ENCODE results near the gene DSCAML1.

DSCAML1 gene

DNA sequence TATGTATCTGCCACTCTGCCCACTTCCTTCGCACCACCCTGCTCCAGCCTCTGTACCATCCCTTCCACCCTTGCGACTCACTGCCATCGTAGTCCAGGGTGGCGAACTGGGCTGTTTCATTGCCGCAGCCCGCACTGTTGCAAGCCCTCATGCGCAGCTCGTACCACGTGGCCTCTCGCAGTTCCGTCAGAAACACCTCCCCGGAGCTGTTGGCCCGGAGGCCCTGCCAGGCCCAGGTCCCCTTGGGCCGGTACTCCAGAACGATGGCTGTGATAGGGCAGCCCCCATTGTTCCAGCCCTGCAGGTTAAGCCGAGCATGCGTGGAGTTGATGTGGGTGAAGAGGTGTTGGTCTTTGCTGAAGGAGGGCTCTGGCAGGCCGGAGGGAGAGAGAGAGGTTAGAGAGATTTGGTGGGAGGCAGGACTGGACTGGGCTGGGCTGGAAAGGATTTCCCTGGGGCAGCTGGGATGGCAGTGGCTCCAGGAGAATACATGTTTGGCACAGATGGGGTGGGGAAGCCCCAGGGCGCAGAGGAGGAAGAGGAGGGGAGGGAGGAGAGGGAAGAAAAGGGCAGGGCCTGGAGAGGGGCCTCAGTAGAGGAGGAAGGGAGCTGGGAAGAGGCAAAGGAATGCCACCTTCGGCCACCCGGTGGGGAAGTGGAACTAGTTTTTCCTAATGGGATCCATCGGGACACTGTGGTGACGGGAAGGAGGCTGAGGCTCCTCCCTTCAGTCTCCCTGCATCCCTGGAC lies 359.8 kb downstream of the DSCAML1 start:
- no peak for DNase-seq

DNA sequence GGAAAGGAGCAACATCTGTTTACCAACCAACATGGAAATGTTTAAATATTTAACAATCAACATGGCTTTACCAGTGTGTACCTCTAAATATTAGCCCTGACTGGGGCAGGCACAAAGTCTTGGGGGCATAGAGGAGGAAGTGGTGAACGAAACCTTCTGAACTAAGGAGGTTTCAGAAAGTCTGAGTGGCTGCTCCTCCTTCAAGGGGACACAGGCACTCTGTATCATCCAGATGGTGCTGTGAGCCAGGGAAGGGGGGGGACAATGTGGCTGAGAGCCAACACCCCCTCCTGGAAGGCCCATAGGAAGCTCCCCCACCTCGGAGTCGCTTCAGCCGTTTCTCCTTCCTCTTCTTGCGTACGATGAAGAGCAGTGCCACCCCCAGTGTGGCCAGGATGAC lies 361.7 kb downstream of the DSCAML1 start:
- no peak for DNase-seq

DNA sequence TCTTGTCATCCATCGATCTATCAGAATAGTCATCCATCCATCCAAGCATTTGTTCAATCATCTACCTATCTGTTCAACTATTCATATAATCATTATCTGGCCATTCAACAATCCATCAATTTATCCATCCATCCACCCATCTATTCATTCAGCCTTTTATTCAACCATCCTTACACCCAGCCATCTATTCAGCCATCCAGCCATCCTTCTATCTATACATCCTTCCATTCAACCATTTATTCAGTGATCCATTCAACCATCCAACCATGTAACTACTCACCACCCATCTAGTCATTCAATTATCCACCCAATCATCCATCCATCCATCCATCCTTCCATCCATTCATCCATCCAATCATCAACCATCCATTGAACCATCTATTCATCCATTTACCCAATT lies 362.5 kb downstream of the DSCAML1 start:
- no peak for DNase-seq

DNA sequence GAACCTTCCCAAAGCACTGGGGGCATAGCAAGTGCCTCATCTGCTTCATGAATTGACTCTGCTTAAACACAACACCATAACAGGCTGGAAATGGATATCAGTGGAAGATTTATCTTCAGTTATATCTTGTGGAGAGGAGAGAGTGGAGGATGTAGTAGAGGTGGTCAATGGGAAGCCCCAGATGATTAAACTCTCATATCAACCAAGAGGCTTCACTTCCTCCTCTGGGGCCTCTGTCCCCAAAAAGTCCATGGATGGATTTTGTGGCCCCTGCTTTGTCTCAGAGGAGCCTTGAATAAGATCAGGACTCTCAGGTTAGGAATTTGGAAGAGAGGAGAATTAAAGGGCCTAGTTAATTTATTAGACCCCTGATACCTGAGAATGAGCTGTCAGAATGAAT lies 363.3 kb downstream of the DSCAML1 start:
- no peak for DNase-seq

DNA sequence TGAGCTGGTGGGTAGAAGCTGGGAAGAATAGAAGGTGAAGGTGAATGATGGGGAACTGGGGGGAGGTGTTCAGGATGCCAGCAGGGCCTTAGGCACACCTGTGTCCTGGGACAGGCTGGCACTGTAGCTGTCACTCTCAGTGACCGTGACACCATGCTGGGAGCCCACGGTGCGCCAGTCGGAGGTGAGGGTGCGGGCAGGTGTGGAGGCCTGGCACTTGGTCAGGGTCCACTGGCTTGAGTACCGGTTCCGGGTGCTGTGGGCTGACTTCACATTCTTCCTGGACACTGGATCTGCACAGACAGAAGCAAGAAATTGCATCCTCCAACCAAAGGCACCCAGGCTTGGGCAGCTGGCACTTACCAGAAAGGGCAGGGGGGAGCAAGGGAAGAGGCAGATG lies 365.6 kb downstream of the DSCAML1 start:
- no peak for DNase-seq

DNA sequence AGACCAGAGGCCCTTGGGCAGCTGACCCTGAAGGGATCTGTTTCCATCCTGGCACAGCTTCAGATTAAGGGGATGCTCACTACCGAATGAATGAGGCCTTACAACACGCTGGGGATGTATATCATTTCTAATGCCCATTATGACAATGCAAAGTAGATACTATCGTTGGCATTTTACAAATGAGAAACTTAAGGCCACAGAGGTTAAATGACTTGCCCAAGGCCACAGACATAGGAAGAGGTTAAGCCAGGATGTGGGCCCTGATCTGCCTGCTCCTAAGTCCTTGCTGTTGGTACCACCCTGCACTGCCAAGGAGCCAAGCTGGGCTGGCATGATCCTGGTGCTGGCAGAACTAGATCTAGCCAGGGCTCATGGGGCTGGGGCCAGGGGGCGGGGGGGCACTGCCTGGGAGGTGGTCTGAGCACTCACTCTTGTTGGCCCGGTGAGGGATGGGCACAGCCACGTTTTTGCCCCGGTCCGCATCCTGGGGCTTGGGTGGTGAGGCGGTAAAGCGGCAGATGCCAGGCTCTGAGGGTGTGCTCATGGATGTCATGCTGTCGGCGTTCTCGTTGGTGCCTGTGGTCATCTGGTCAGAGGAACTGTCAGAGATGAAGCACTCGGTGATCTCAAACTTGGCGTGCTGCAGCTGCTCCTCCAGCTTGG lies 366.6 kb downstream of the DSCAML1 start:
- no peak for DNase-seq

DNA sequence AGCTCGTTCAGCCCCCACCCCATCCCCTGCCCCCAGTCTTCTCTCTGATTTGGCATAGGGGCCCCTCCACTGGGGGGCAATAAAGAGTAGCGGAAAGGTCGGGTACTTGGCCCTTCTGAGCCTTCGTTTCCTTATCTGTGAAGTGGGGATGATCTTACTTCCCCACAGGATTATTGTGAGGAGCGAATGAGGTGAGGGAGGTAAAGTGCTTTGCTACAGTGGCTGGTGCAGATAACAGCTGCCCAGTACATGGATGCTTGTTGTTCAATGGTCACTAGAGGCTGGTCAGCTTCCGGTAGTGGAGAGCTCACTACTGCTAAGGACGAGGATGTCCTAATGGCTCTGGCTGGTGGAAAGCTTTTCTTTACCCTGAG lies 368.2 kb downstream of the DSCAML1 start:
- DNase-seq: no peak

DNA sequence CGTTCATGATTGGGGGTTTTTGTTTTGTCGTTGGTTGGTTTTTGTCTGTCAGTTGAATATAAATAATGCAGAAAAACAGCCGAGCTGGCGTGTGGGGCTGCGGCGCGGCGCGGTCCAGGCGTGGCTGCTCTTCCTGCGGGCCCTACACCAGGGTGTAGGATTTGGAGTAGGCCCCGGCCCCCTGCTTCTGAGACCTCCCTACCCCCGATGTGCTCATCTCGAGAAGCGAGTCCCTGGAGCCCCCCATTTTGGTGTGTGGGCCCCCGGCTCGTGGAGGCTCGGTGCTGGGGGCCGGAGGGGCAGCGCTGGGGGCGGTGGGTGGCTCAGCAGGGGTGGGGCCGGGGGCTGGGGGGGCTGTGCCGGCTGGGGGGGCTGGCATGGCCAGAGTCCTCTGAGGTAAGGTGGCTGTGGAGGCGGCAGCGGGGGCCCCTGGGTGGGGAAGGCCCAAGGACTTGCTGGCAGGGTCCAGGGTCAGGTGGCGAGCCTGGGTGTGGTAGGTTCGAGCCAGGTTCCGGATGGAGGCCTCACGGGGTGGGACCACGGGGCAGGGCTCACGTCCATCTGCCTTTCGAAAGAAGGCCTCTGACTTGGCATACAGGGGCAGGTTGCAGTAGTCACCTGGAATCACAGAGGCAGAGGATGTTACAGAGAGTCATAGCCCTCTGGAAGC lies 368.7 kb downstream of the DSCAML1 start:
- DNase-seq: no peak

DNA sequence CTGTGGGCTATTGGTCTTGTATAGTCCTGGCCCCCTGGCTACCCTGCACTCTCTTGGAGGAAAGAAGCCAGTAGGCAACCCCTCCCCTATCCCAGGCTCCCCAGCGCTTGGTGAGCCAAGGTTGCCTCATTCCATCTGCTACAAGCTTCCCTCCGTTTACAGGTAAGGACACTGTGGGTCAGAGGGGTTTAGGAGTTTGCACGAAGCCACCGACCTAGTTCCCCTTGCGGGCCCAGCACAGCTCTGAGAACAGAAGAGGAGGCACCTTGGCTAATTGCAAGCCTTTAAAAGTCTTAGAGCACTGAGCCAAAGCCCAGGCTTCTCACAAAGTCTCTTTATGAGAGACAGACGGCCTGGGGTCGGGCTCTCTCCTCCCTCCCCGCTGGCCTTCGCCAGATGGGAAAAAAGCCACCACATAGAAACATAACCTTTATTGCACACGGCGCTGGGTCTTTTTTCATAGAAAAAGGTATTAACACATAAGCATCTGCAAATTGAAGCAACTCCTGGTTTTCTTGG lies 369.6 kb downstream of the DSCAML1 start:
- DNase-seq: no peak

DNA sequence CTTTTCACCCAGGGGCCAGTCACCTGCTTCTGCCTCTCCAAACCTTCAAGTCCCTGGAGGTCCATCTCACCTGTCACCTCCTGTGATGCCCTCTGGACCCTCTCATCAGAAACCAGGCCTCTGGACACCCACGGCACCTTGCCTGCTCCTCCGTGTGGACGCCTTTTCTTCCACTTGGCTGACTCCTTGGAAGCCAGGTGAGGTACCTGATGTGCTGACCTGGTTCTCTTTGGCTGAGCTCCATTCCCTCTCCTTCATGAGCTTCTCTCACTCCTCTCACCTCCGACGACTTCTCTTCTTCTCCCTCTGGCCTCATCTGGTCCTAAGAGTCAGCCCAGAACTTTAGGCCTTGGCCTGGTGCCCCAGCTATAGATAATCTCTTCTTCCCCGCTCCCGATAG lies 370.1 kb downstream of the DSCAML1 start:
- DNase-seq: no peak

DNA sequence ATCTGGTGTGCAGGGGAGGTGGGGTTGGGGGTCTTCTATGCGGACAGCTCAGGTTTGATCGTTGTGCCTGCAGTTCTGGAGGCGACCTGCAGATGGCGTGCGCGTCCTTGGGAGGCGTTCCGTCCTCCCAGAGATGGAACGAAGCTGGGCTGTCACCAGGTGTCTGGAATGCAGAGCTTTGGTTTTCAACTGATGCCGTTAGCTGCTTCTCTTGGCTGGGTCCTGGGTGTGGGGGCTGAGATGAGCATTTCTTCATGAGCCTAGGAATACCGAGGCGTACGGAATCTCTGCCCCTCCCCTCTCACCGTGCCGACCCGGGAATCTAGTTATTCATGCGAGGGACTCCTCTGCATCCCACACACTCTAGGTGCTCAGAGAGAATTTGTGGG lies 370.7 kb downstream of the DSCAML1 start:
- no peak for DNase-seq

DNA sequence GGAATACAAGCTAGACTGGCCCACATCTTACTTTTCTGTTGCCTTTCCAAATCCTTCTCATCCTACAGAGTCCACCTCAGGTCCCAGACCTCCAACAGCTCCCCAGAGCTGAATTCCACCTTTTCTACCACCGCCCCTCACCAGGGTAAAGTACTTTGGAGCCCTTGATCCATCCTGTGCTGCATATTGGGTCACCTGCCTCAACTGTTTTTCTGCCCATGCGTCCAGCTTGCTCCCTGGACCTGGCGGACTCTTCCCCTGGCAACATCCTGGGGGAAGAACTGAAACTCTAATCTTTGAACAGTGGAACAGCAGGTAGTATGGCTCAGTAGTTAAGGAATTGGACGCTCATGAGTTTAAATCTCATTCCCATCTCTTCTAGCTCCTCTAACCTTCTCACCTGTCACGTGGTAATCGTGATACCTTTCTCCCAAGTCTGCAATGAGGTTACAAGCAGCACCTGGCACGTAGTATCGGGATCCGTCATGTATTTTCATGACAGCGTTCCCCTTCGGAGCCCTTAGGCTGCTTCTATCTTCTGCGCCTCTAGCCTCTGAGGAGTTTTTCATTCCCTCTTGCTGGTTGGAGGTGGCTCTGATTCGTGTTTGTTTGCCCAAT lies 371.2 kb downstream of the DSCAML1 start:
- DNase-seq: no peak

DNA sequence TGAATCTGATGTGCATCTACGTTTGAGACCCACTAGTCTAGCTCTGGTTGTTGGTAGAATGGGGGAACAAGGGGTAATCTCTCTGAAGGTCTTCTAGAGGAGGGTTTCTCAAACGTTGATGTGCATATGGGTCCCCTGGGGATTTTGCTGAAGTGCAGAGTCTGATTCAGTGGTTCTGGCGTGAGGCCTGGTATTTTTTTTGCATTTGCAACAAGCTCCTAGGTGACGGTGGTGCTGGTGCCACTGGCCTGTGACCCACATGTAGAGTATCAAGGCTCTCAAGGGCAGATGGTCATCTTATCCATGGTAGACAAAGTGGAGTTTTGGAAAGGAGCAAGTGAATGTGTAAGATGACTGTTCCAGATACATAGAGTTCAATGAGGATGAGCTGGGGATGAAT lies 372.2 kb downstream of the DSCAML1 start:
- no peak for DNase-seq

DNA sequence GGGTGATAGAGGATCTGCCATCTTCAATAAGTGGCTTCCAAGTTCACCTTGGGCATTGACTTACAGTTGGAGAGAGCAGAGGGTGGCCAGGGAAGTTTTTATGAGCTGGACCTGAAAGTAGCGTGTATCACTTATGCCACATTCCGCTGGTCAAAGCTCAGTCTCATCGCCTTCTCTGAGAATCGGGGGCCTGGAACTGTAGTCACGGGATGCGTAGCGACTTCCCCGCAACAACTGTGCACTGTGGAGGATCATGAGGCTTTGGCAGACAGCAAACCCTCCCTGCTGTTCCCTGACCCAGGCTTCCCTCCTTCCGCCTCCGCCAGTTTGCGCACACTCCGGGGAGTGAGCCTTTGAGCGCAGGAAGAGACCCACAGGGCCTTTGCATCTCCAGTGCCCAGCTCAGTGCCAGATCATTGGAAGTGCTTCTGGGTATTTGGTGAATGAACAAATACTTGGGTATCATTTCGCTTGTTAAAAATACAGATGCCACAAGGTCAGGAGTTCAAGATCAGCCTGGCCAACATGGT lies 373.9 kb downstream of the DSCAML1 start:
- no peak for DNase-seq

DNA sequence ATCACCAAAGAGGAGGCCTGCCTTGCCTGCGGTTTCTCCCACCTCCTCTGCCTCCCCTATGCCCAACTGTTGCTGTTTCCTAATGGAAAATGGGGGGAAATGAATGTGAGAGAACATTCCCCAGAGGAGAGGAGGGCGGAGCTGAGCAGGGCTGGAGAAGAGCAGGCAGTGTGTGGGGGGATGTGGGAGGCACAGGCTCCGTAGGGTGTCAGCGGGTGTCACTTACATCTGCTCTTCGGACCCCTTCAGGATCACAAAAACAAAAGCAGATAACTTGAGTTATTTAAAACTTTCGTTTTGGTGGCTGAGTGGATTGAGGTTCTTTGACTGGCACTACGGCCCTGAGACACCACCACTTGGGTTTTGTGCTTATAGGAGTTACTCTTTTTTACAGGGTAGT lies 375.5 kb downstream of the DSCAML1 start:
- DNase-seq: no peak

DNA sequence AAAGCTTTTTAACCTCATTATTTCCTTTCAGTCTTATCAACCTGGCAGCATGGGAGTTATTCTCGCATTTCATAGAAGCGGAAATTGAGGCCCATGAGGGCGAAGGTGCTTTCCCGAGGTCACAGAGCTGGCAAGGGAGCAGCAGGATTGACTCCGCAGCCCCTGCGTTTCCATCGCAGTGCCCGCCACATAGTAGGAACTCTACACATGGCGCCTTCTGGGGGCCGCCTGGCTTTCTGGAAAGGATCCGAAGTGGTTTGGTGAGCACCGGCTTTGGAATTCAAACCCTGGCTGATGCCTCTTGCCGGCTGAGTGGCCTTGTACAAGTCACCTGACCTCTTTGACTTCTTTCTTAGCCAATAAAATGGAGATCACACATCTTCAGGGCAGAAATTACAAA lies 376.0 kb downstream of the DSCAML1 start:
- DNase-seq: no peak

DNA sequence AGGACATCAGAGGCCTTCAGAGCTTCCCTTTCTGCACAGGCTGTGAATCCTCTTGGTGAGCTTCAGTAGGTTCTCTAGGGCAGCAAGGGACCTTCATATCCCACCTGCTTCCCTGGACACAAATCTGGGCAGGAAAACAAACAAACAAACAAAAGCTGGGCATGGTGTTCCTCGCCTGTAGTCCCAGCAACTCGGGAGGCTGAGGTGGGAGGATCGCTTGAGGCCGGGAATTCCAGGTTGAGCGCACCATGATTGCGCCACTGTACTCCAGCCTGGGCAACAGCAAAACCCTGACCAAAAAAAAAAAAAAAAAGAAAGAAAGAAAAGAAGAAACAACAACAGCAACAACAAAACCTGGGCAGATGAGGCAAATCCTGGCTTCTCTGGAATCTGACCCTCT lies 376.4 kb downstream of the DSCAML1 start:
- no peak for DNase-seq

DNA sequence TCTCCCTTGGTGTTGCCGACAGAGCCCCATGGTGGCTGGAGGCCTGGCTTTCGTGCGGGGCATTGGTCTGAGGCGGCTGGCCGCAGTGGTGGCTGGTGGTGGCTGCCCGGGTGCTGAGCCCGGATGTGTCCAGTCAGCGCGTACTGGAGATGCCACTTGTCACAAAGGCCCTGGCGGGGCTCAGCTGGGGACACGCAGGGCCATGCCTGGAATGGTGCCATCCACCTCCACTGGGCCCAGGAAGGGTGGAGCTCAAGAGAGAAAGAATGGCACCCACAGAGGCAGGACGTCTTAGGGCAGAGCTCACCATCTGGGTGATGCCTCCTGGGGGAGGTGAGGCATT lies 376.9 kb downstream of the DSCAML1 start:
- no peak for DNase-seq

DNA sequence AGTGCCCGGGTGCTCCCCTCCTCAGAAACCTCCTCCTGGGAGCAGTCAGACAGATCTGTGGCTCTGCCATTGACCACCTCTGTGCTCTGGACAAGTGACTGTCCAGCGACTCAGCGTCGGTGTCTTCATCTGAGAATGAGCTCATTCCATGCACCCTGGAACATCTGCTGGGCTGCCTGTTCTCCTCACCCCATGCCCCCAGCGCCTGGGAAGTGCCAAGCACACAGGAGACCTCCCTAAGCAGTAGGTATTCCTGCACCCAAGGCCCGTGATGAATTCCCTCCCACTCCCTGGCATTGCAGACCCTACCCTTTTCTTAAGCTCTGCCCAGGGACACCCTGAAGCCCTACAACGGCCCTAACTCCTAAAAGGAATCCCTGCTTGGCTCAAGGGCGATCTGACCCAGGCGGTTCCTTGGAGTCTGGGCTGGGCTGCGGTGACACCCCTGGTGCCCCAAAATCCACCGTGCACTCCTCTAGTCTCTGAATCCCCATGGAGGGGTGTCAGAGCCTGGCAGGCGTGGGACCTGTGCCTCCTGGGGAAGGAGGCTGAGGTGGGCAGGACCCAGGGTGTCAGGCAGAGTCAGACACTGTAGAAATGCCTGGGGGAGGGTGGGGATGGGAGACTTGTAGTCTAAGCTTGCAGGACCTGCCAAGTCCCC lies 377.4 kb downstream of the DSCAML1 start:
- no peak for DNase-seq

DNA sequence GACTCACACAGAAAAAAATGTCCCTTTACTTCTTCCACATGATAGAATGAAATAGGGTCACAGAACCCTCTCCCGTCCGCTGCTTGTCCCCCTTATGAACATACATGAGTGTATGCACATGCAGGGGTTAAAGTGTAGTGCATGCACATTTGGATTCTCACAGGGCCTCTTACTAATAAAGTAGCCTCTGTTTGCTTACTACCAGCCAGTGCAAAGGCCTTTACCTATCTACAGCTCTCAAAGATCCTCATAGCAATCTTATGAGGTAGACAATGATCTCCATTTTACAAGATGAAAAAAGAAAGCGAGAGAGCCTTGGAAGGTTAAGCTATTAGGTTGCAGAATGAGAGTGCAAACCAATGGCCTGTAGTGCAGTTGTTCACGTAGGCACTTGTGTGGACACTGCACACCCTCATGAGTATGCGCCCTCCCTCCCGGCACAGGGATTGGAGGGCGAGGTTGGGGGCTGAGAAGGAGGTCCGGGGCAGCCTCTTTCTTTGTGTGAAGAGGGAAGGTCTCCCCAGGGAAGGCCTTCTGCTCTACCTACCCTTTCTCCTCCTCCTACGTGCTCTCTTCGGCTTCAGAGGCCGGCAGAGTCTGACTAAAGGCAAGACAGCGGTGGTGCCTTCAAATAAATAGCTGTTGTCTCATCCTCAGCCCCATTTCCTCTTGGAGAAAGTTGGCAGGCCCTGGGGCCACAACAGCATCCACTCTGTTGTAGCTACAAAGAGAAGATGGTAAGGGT lies 378.1 kb downstream of the DSCAML1 start:
- DNase-seq: no peak

DNA sequence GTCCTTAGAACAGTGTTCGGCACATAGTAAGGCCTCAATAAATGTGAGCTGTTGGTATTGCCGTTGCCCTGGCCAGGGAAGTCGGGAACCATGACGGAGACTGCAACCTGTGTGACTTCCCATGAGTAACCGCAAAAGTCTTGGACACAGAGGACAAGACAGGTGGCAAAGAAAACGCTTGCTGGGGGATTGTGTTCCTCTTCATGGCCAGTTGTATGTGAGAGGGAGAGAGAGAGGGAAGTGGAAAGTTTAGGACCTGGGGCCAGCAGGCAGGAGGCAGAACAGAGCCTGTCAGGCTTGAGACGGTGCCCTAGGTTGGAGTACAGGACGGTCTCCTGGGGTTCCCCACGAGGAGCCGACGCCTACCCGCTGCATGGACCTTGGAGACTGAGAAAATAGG lies 379.2 kb downstream of the DSCAML1 start:
- DNase-seq: no peak

DNA sequence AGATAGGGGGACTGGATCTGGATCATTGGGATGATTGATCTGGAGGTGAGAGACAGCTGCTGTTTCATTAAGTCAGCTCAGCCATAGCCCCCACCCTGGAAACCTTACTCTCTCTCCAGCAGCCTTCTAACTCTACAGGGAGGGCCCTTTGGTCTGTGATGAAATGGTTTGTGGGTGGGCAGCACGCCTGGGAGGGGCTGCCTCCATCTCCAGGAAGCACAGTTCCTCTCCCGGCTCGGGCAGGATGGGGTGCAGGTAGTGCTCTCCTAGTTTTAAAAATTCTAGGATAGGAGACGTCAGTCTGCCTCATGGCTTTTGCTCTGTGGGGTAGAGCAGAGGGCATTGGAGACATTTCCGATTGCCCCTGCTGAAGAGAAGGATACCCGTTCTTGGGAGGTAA lies 379.7 kb downstream of the DSCAML1 start:
- DNase-seq: no peak

Data from GOT3 (cell line).